ENCODE data around the gene SLC25A29.
"Not testable (repeated sequence)": the region's sequence is repeated elsewhere in the genome, so short reads cannot be mapped to it uniquely, and the experiment has no call there.

Gene SLC25A29, protein sequence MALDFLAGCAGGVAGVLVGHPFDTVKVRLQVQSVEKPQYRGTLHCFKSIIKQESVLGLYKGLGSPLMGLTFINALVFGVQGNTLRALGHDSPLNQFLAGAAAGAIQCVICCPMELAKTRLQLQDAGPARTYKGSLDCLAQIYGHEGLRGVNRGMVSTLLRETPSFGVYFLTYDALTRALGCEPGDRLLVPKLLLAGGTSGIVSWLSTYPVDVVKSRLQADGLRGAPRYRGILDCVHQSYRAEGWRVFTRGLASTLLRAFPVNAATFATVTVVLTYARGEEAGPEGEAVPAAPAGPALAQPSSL

DNA sequence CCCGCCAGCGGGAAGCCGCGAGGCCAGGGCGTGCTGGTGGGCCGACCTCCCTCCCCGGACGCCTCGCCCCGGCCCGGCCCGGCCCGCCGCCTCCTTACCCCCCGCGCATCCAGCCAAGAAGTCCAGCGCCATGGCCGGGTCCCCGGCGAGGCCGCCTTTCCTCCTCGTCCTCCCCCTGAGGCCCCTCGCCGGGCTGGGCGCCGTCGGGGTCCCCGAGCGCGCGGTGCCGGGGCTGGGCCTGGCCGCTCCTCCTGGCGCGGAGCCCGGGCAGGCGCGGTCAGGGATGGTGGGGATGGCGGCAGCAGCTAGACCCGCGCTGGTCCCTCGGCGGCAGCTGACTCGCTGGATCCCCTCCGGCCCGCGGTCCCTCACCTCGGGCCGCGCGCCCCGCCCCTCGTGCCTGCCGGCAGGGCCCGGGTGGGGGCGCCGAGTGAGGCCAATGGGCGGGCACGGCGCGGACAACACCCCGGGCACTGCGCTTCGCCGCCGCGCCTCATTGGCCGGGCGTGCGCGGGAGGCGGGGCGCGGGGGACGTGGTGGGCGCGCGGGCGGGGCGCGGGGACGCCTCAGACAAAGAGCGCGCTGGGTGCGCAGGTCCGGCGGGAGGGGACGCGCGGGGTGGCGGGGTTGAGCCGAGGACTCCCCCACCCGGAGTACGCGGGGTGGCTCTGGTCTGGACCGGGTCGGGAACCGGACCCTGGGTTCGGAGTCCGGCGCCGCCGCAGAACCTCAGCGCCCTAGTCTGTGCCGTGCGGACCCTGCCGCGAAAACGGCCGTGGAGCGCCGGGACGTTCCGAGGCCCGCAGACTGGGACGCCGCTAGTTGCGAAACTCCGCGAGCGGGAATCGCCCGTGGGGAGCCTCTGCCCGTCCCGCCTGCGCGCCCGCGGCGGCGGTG lies at the start of gene SLC25A29:
Gene SLC25A29 (minus strand): TSS at position 344 of the 897 bp plus-strand sequence. CDS start 212 bp downstream, at position 132.
- DNase-seq (ENCODE audit: low spot score) = peak; percentile 90

DNA sequence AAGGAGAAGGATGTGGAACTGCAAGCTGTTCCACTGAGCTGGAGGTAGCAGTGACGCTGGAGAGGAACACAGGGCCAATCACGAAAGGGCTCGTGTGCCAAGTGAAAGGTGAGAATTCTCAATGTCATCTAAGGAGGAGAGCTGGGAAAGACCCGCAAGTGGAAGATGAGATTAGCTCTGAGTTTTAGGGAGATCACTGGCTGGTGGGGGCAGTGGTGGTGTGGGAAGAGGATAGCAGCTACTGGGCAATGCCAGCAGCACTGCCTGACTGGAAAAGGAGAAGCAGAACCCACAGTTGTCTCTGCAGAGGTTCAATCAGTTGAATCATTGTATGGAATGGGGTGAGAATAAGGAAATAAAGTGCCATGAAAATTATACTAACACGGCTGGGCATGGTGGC lies 44.7 kb upstream of the SLC25A29 start:
- DNase-seq (ENCODE audit: low spot score) = no peak

DNA sequence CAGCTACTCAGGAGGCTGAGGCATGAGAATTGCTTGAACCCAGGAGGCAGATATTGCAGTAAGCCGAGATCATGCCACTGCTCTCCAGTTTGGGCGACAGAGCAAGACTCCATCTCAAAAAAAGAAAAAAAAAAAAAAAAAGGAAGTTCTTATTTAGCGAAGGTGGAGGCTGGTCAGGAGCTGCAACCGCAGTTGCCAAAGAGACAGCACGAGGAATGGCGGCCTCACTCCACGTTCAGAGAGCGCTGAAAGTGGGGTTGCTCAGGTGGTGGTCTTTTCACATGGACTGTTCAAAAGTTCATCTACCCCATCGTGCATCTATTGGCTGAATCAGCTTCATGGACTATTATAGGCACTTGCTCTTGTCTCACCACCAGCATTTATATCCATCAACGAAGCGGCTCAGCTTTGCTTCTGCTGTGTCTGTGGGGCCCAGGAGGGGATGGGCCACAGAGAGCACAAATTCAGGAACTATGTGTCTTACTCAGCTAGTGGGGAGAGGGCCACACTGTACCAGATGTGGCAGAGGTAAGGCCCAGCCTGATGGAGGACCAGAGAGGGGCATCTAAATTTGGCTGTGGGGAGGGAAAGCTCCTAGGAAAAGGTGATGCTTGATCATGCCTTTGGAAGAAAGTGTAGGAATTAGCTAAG lies 44.2 kb upstream of the SLC25A29 start:
- no peak for DNase-seq (ENCODE audit: low spot score)

DNA sequence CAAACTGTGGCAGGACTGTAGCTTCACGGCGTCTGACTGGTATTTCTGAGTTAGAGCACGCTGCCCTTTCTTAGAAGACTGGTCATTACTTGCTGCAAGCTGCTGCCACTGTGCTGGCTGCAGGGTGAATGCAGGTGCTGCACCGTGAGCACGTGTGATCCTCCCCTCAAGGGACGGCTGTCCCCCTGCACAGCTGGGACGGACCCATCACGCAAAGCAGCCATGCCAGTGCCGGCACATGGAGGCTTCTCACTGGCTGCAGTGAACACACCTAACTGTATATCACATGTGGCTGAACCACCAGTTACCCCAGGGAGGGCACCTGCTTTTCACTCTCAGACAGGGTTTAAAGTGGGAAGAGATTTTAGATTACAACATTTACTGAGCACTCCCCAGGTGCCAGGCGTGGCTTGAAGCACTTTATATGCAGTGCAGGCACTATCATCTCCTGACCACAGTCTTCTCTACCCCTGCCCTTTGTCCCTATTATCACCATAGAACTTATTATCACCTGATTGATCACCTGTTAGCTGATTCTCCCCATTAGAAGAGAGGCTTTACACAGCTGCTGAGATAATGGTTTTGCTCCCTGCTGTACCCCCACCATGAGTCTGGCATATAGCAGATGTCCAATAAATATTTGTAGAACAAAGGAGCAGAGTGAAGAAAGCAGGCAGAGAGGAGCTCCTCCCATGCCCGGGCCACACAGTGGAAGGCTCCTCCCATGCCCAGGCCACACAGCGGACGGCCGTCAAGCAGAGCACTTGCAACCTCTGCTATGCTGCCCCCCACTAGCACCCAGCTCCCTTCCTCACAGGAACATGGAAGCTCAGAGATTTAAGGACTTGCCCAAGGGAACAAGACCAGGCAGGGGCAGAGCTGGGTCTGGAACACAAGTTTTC lies 42.8 kb upstream of the SLC25A29 start:
- no peak for DNase-seq (ENCODE audit: low spot score)

DNA sequence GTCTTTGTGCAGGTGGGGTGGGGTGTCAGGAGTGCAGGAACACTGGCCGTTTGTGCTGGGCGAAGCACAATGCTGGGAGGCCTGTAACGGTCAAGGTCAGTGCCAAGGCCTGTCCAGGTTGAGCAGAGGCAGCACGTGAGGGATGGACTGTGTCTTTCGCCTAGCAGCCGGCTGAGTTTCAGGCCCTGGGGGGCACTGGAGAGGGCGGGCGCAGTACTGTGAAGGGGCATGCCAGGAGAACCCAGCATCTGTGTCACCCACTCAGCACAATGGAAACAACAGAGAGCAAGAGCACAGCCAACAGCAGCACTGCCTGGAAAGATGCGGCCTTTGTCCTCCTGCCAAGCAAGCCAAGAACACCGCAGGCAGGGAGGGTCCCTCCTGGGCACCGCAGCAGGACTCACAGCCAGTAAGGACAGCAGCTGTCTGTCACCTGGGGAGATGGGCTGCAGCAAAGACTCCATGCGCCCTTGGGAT lies 42.0 kb upstream of the SLC25A29 start:
- no peak for DNase-seq (ENCODE audit: low spot score)

DNA sequence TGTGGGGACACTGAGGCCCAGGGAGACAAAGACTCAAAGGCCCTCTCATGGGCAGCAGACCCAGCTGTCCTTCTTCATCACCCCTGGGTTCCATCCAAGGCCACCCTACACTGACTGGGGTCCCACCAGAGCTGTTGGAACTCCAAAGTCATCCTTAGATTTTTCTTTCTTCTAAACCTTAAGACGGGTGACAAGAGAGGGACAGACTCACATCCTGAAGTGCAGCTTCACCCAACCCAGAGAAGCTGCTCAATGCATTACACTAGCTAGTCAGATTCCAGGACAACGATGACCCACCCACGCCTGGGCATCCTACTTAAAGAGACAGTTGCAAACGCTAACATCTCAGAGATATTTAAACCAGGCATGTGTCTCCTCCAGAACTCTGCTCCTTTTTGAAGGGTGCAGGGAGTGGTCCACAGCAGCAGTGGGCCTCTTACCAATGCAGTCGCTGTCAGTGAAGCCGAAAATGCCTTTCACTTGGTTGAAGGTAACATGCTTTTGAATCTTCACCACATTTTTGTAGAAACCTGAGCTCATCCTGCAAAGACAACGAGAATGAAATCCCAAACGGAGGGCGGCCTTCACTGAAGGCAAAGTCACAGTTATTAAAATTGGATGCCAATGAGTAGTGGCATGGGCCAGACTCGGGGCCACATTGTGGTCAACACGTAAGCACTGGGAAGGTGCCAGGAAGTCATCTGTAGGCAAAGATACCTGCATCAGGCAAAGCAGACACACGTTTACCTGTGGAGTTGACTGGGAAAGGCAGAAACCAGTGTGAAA lies 40.3 kb upstream of the SLC25A29 start:
- DNase-seq (ENCODE audit: low spot score) = no peak

DNA sequence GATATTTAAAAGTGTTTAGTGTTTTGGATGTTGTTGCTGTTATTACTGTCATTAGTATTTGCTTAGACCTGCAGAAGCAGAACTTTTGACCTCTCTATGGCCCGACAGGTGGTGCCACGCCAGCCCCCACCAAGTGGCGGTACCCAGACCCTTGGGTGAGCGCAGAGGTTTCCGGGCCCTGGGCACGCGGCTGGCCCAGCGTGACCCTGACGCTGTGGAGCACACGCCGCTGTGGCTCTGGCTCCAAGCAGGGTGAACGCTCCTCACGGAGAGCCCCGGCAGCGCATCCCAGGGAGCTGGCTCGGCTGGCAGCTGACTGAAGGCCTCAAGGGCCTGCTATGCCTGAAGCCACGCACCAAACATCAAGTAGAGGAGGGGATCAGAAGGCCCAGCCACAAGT lies 39.5 kb upstream of the SLC25A29 start:
- no peak for DNase-seq (ENCODE audit: low spot score)

DNA sequence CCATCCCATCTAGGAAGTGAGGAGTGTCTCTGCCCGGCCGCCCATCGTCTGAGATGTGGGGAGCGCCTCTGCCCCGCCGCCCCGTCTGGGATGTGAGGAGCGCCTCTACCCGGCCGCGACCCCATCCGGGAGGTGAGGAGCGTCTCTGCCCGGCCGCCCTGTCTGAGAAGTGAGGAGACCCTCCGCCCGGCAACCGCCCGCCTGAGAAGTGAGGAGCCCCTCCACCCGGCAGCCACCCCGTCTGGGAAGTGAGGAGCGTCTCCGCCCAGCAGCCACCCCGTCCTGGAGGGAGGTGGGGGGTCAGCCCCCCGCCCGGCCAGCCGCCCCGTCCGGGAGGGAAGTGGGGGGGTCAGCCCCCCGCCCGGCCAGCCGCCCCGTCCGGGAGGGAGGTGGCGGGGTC lies 38.4 kb upstream of the SLC25A29 start:
- DNase-seq (ENCODE audit: low spot score) = not testable (repeated sequence)

DNA sequence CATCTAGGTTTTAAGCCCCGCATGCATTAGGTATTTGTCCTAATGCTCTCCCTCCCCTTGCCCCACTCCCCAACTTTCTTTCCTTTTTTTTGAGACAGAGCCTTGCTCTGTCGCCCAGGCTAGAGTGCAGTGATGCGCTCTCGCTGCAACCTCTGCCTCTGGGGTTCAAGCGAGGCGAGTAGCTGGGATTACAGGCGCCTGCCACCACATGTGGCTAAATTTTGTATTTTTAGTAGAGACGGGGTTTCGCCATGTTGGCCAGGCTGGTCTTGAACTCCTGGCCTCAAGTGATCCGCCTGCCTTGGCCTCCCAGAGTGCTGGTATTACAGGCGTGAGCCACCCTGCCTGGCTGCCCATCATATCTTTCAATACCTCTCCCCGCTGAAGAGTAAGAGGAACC lies 36.6 kb upstream of the SLC25A29 start:
- DNase-seq (ENCODE audit: low spot score) = not testable (repeated sequence)

DNA sequence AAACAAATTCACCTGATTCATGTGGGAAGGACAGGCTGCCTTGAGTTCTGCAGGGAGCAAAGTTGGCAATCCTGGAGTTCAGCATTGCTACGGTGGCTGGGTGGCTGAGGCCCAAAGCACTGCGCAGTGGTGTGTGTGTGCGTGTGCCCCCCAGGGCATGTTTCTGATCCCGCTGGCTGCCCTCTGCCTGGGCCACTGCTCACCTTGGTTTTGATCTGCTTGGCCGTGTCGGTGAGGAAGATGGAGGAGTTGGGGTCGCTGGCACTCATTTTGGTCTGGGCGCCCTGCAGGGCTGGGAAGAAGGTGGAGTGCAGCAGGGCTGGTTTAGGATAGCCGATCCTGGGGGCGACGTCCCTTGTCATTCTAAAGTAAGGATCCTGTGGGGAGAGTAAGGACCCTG lies 36.0 kb upstream of the SLC25A29 start:
- no peak for DNase-seq (ENCODE audit: low spot score)

DNA sequence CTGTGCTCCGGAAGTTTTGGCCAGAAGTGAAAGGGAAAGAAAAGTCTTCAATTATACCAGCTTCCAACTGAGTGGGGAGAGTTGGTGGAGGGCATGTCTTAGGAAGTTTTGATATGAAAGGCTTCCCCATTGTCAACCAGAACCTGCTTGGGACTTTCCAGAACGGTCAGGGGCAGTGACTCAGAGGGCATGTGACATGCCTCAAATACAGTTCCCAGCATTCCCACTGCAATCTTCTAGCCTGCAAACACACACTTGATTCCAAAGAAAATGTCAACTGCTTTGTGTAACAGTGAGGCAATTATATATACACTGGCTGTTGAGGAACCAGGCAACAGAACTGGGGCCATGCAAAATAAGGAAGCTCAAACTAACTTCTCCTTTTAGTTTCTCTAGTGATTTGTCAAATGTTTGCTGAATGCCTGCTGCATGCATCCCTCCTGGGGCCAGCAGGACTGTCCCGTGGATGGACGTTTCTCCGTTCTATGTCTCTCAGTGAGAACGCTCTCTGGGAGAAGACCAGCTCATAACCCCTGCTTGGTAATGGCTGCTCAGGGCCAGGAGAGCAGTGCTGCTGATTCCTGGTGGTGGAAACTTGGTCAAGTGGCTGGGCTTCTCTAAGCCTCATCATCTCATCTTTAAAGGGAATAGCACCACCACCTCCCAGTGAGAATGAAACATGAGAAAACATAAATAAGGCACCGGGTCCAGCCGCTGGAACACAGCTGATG lies 35.2 kb upstream of the SLC25A29 start:
- DNase-seq (ENCODE audit: low spot score) = peak; percentile 34

DNA sequence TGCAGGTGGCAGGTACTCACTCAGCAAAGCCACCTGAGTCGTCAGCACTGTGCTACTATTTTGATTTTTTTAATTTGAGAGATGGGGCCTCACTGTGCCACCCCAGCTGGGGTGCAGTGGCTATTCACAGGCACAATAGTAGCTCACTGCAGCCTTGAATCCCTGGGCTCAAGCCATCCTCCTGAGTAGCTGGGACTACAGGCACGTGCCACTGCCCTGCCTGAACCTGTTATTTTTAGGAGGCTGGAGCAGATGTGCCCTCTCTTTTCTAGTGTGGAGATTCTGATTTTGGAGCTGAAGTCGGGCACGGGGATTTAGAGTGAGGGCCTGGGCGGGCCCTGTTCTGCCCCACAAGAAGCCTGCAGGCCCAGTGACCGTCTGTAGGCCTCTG lies 34.2 kb upstream of the SLC25A29 start:
- DNase-seq (ENCODE audit: low spot score) = no peak

DNA sequence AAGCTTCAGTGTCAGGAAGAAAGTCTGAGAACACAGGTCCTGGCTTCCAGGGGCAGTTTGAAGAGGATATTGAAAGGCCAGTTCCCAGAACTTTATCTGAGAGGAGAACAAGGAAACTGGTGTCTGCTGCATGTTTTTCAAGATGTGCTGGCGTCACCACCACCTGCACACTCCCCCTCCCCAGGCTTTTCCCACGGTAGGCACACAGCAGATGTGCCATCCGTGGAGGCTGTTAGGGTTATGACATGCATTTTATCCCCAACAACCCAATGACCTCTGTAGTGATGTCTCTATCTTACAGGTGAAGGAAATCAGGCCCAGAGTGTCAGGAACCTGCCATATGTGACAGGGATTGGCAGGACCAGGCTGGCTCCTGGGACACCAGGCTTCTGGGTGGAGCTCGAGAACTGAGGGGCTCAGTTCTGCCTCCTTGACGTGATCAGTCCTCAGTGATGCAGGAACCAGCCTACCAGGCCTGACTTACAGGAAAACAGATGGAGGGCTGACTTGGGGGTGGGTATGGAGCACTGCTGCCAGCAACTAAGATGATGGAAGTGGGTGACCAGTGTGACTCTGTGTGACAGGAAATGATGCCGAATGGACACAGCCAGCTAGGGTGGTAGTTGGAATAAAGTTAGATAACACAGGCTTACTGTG lies 33.6 kb upstream of the SLC25A29 start:
- DNase-seq (ENCODE audit: low spot score) = no peak

DNA sequence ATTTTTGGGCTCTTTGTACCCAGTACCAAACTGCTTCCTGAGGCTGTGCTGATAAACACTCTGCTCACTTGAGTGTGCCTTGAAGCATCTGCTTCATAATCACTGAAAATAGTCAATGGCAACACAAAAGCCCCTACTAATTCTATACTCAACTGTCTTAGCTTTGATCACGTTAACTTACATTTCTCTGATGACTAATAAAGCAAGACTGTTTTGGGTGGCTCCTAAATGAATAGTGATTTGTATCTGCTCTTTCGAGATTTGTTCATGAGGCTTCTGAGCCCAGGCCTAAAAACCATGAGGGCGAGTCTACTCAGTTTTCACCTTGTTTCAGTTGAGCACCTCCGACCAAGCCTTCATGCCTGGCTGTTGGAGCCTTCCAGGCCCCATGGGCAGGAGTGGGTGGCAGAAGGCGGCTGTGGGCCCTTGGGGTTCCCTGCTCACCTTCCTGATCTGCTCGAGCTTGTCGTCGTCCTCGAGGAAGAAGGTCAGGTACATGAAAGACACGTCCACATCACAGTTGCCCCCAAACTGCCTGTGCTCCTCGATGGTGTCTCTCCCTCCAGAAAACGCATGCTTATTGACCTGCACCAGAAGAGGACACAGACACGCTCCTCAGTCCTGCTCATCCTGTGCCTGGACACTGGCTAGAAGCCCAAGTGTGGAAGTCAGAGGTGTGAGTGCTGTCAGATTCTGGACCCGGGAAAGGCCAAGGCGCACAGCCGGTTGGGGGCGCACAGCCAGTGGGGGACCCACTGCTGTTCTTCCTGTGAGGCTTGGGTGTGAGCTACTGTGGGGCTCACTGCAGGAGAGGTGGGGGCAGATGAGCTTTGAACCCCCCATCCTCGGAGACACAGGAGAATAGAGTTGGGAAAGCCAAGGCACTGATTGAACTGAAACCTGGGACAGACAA lies 30.6 kb upstream of the SLC25A29 start:
- no peak for DNase-seq (ENCODE audit: low spot score)

DNA sequence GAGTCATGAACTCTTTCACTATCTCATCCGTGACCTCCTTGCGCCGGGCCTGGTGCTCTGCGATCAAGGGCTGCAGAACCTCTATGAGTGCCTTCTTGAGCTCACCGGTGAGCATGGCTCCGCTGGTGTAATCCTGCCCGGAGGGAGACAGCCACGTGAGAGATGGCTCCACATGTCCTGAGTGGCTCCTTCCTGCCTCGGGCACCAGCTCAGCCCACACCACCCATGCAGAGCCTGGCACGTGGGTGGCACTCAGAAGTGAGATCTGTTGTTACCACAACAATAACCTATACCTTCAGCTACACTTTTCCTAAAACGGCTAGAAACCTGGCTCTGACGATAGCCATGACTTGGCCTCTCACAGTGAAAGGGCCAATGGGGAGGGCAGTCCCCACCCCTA lies 28.7 kb upstream of the SLC25A29 start:
- no peak for DNase-seq (ENCODE audit: low spot score)

DNA sequence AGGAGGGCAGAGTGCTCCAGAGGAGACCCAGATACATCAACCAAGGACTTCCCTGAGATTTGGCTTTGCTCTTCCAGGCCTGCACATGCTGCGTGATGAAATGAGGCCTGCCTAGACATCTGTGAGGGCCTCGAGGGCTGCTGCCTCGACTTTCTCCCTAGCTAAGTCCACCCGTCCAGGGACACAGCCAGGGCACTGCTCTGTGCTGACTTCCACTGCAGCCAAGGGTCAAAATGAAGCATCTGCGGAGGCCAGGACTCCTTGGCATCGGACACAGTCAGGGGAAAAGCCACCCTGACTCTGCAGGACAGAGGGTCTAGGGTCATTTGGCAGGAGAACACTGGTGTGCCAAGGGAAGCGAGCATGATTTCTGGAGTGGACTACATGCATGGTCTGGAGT lies 27.6 kb upstream of the SLC25A29 start:
- DNase-seq (ENCODE audit: low spot score) = no peak

DNA sequence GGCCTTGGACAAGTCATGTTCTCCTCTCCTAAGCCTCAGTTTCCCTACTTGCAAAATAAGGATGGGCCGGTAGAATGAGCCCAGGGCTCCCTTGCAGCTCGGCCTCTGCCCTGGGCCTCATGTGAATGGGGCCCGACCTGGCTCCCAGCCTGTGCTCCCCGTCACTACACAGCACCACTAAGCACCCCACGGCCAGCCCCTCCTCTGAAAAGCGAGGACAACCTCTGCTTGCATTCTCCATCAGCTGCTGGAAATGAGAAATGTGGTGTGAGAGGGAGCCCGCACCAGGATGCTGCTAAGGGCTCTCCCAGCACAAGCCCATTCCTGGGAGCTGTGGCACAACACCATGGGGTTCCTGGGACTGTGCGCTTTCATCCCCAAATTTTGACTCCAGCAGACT lies 27.1 kb upstream of the SLC25A29 start:
- DNase-seq (ENCODE audit: low spot score) = no peak

DNA sequence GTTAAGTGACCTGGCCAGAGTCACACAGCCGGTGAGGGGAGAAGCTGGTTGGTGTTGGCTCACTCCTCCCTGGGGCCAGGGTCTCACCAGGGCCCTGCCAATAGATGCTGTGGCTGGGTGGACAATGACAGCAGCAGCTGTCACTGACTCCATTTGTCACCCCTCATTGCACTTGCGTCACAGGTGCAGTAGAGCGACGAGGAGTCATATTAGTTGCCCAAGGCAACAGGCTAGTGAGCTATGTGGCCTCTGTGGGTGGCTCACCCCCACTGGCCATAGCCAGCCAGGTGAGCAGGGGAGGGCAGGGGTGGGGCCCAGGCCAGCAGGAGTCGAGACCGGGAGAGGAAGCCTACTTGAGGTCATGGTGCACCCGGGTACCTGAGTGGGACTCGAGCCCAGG lies 26.6 kb upstream of the SLC25A29 start:
- no peak for DNase-seq (ENCODE audit: low spot score)

Data from RKO (cell line).